A549 (cell line): ENCODE data around the gene ZNF407. TPM values are rescaled to one million over a fixed set of nuclear protein-coding genes. Genes with fewer than 3 reads are reported as not detected.

Experiments used
- ATAC-seq, 2 experiments: fragments of 200-7000 bp in 1 of 2; fragments of >200 bp in 1 of 2; cut with Nextera tagmentation in 1 of 2; cut with Tn5 transposase in 1 of 2; 3 replicates each; pipeline versions ENCODE4 v1.8.0 to v1.9.1; 2018 to 2020; ENCODE audit warnings: mild to moderate bottlenecking in 1 of 2, moderate library complexity in 1 of 2
- CTCF ChIA-PET: fragments of 300-600 bp; sonication (Branson Sonifier 250); formaldehyde crosslinking; extraction: SDS; loops from one replicate; lab custom pipeline; 2021; ENCODE audit warnings: antibody characterized with exemption, inconsistent platforms; lab: Yijun Ruan, JAX
- POLR2A ChIA-PET: fragments of 350-600 bp; formaldehyde crosslinking; extraction: SDS; loops from one replicate; lab custom pipeline; 2021; ENCODE audit warnings: antibody characterized with exemption, inconsistent platforms; lab: Yijun Ruan, JAX
- DNase-seq, 2 experiments: peaks; one replicate each; pipeline versions ENCODE4 v3.0.0 to v3.0.0-alpha.2; 2011 to 2016; ENCODE audit warnings: low read depth in 1 of 2, low spot score in 1 of 2
- FAIRE-seq: peaks from 2 replicates; lab custom pipeline; 2011; peaks lifted over from hg19 to GRCh38; lab: Jason Lieb, UNC
- H3K27ac ChIP-seq, 2 experiments: fragments of >200 bp; sonication (Bioruptor Twin); formaldehyde crosslinking; 3 replicates each; pipeline ENCODE4 v1.5.1; 2016 to 2017
- H3K4me1 ChIP-seq: fragments of >200 bp; sonication (Bioruptor Twin); formaldehyde crosslinking; 3 replicates; pipeline ENCODE4 v1.6.1; 2016
- H3K4me2 ChIP-seq: fragments of >200 bp; sonication (Bioruptor Twin); formaldehyde crosslinking; 3 replicates; pipeline ENCODE4 v1.6.1; 2016
- H3K4me3 ChIP-seq: fragments of >200 bp; sonication (Bioruptor Twin); formaldehyde crosslinking; 3 replicates; pipeline ENCODE4 v1.5.1; 2016
- H3K9me3 ChIP-seq: fragments of >200 bp; sonication (Bioruptor Twin); formaldehyde crosslinking; 3 replicates; pipeline ENCODE4 v1.6.1; 2016
- BHLHE40 ChIP-seq: IDR thresholded peaks from 2 replicates; pipeline ENCODE4 v1.6.1; 2012; ENCODE audit warnings: low read depth, low read length, inconsistent platforms
- CEBPB ChIP-seq, 2 experiments: fragments of >200 bp in 1 of 2; sonication (Bioruptor Twin) in 1 of 2; formaldehyde crosslinking in 1 of 2; IDR thresholded peaks; 2 replicates each; pipeline ENCODE4 v1.6.1; 2012 to 2016
- CHD2 ChIP-seq: fragments of 150-350 bp; IDR thresholded peaks from 2 replicates; pipeline ENCODE4 v1.6.1; 2014; ENCODE audit warnings: low read length; ENCODE audit not compliant: partially characterized antibody
- CTCF ChIP-seq: fragments of >200 bp; sonication (Bioruptor Twin); formaldehyde crosslinking; IDR thresholded peaks from 3 replicates; pipeline ENCODE4 v1.5.1; 2016
- EP300 ChIP-seq, 2 experiments: fragments of >200 bp; sonication (Bioruptor Twin); formaldehyde crosslinking; IDR thresholded peaks; 2 replicates in 1 of 2; 3 replicates in 1 of 2; pipeline ENCODE4 v1.6.1; 2016 to 2017
- FOSB ChIP-seq: fragments of 250-450 bp; sonication (Bioruptor Pico); IDR thresholded peaks from 2 replicates; pipeline ENCODE4 v1.5.0; 2020; ENCODE audit warnings: mild to moderate bottlenecking, moderate library complexity
- FOSL2 ChIP-seq, 2 experiments: fragments of 450-650 bp in 1 of 2; fragments of >200 bp in 1 of 2; sonication (Bioruptor Twin) in 1 of 2; formaldehyde crosslinking; IDR thresholded peaks; 2 replicates each; pipeline versions ENCODE4 v1.5.0 to v1.6.1; 2016 to 2020; ENCODE audit warnings: mild to moderate bottlenecking in 1 of 2, moderate library complexity in 1 of 2
- FOXS1 ChIP-seq: fragments of 250-450 bp; sonication (Bioruptor Pico); IDR thresholded peaks from 2 replicates; pipeline ENCODE4 v1.5.0; 2020; ENCODE audit warnings: mild to moderate bottlenecking, moderate library complexity
- HDAC2 ChIP-seq: fragments of 200-600 bp; sonication (generic); IDR thresholded peaks from 2 replicates; pipeline ENCODE4 v1.6.1; 2016
- HEYL ChIP-seq: fragments of 250-450 bp; sonication (Bioruptor Pico); IDR thresholded peaks from 2 replicates; pipeline ENCODE4 v1.8.0; 2021; ENCODE audit warnings: mild to moderate bottlenecking, moderate library complexity
- HMGXB4 ChIP-seq: fragments of 250-450 bp; sonication (Bioruptor Pico); IDR thresholded peaks from 2 replicates; pipeline ENCODE4 v1.5.0; 2021; ENCODE audit warnings: mild to moderate bottlenecking, moderate library complexity, borderline replicate concordance
- HOXA7 ChIP-seq: fragments of 250-450 bp; sonication (Bioruptor Pico); IDR thresholded peaks from 2 replicates; pipeline ENCODE4 v1.5.0; 2020; ENCODE audit warnings: mild to moderate bottlenecking, moderate library complexity
- HOXB5 ChIP-seq: fragments of 250-450 bp; sonication (Bioruptor Pico); IDR thresholded peaks from 2 replicates; pipeline ENCODE4 v1.5.0; 2020; ENCODE audit warnings: mild to moderate bottlenecking, moderate library complexity
- JUNB ChIP-seq: fragments of >200 bp; sonication (Bioruptor Twin); formaldehyde crosslinking; IDR thresholded peaks from 2 replicates; pipeline ENCODE4 v1.6.1; 2016
- KDM5A ChIP-seq: fragments of 200-600 bp; sonication (generic); IDR thresholded peaks from 2 replicates; pipeline ENCODE4 v1.6.1; 2016; ENCODE audit warnings: antibody characterized with exemption, mild to moderate bottlenecking
- MAFK ChIP-seq: fragments of 450-650 bp; IDR thresholded peaks from 2 replicates; pipeline ENCODE4 v1.6.1; 2014; ENCODE audit not compliant: partially characterized antibody
- MAZ ChIP-seq: fragments of 150-350 bp; IDR thresholded peaks from 2 replicates; pipeline ENCODE4 v1.6.1; 2014; ENCODE audit warnings: antibody characterized with exemption, low read depth, low read length, borderline replicate concordance
- PBX3 ChIP-seq: IDR thresholded peaks from 2 replicates; pipeline ENCODE4 v1.6.1; 2012
- PHF8 ChIP-seq: fragments of 200-600 bp; sonication (generic); IDR thresholded peaks from 2 replicates; pipeline ENCODE4 v1.6.1; 2016; ENCODE audit warnings: low read depth, mild to moderate bottlenecking, antibody characterized with exemption, moderate library complexity, borderline replicate concordance
- POLR2AphosphoS2 ChIP-seq: conservative IDR thresholded peaks from 2 replicates; pipeline ENCODE4 v1.6.1; 2012; ENCODE audit warnings: low read length, improper control_type of control experiment, inconsistent platforms
- RAD21 ChIP-seq, 2 experiments: fragments of >200 bp in 1 of 2; sonication (Bioruptor Twin) in 1 of 2; formaldehyde crosslinking in 1 of 2; IDR thresholded peaks in 1 of 2; conservative IDR thresholded peaks in 1 of 2; 2 replicates in 1 of 2; 3 replicates in 1 of 2; pipeline ENCODE4 v1.6.1; 2012 to 2018; ENCODE audit warnings: inconsistent platforms in 1 of 2
- RARB ChIP-seq: fragments of 250-450 bp; sonication (Bioruptor Pico); IDR thresholded peaks from 2 replicates; pipeline ENCODE4 v1.8.0; 2021; ENCODE audit warnings: mild to moderate bottlenecking, moderate library complexity
- SREBF2 ChIP-seq: fragments of 450-650 bp; IDR thresholded peaks from 2 replicates; pipeline ENCODE4 v1.6.1; 2014; ENCODE audit warnings: mild to moderate bottlenecking, moderate library complexity
- TP53 ChIP-seq: fragments of 250-450 bp; sonication (Bioruptor Pico); IDR thresholded peaks from 2 replicates; pipeline ENCODE4 v1.5.0; 2021; ENCODE audit warnings: mild to moderate bottlenecking, moderate library complexity
- USF2 ChIP-seq: fragments of 450-650 bp; IDR thresholded peaks from 2 replicates; pipeline ENCODE4 v1.6.1; 2014; ENCODE audit warnings: antibody characterized with exemption
- ZFP36 ChIP-seq: fragments of 450-650 bp; IDR thresholded peaks from 2 replicates; pipeline ENCODE4 v1.6.1; 2014; ENCODE audit warnings: borderline replicate concordance; ENCODE audit not compliant: partially characterized antibody
- ZNF302 ChIP-seq: fragments of 250-450 bp; sonication (Bioruptor Pico); IDR thresholded peaks from 2 replicates; pipeline ENCODE4 v1.9.0; 2021; ENCODE audit warnings: inconsistent platforms, mild to moderate bottlenecking, moderate library complexity
- ZSCAN20 ChIP-seq: fragments of 250-450 bp; sonication (Bioruptor Pico); IDR thresholded peaks from 2 replicates; pipeline ENCODE4 v1.8.0; 2022; ENCODE audit warnings: mild to moderate bottlenecking, moderate library complexity
- WGBS: methylation state at CpG from one replicate; pipeline ENCODE4 v1.1.6; 2017; ENCODE audit errors: missing lambda C conversion rate; 5-methylcytosine and 5-hydroxymethylcytosine counted together
- polyA plus RNA-seq, 4 experiments: library from polyadenylated mRNA; depleted of rRNA in 3 of 4; stranded (reverse); fragments of >200 nt; fragmentation: RNase III in 1 of 4; extraction: RNeasy Plus Mini Kit Qiagen cat#74134 plus additional on column Dnase treatment in 1 of 4; gene quantifications; 2 replicates in 3 of 4; 3 replicates in 1 of 4; pipeline ENCODE4 v1.2.3, GENCODE V29; 2011 to 2017

Gene ZNF407
- polyA plus RNA-seq, 2 of the 4 experiments (the other 2 are of a cell fraction) = 2.5 to 3.0 TPM

DNA sequence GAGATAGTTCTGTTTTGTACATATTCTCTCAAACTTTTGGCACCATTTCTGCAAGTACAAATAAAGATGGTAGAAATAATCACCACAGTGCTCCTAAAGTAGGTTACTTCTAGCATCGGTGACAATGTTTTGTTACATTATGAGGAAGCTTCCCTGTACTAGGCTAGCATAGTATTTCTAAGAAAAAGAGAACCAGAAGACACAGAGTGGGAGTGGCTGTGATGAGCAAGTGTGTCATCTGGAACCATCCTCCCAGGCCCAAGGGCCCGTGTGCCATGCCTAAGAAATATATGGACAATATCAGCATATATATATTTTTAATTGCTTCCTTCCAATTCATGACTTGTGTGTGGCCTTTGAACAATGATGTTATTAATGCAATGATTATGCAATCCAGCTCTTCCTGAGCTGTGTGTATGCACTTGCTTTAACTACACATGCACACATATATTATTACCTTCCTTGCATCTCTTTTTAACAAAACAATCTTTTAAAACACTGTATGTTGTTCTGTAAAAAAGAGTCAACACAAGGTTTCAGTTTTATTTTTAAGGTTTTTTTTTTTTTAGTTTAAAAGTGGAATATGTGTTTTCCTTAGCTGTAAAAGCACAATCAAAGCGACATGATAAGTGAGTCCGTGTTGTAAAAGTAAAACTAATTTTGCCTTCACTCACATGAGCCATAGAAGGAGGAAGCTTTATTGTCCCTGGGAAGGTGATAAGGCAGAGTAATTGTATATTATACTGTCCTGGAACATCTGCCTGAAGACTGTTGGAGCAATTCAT lies 303.9 kb downstream of the ZNF407 start:
- Histone ChIP-seq H3K9me3 (no peaks in the 10 kb centered on the region), H3K4me3 (no peak overlapping the region), H3K4me1 (peaks cover 18% of the 10 kb centered on the region), H3K27ac (no peak overlapping the region), H3K4me2 (no peak overlapping the region)
- no peak for TF ChIP-seq RAD21 (conservative IDR thresholded peaks at IDR 0.05 in 1 of 2, IDR thresholded peaks at IDR 0.05 in 1 of 2)
- TF ChIP-seq CEBPB (IDR thresholded peaks at IDR 0.05) = 0 out of 4 replicates have a peak, but pooled peaks of 1 of the 2 experiments have one; percentile 21
- ATAC-seq (no peak), DNase-seq (no peak), FAIRE-seq (no peak)
- ChIA-PET CTCF (interaction anchor here (0.7 kb wide), 1 partner anchor 87 kb away, joined by 3 read pairs; no protein-coding TSS in a partner anchor), POLR2A (no interaction called here)
- WGBS = 85% methylated on average over 4 of the region's 4 CpGs

DNA sequence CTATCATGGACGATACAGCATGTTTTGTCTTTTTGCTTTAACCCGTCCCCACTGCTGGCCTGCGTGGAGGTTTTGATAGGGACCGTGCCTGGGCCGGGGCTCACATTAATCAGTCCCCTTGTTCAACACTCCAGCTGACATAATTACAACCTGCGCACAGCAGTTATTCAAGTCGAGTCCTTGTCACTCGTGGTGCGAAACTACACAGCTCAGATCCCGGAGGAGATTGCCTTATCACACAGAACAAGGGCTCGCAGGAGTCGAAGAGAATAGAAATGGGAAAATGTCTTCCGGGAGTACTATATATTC lies 304.4 kb downstream of the ZNF407 start:
- Histone ChIP-seq H3K4me1 (peaks cover 18% of the 10 kb centered on the region), H3K4me3 (no peak overlapping the region), H3K27ac (no peak overlapping the region), H3K4me2 (no peak overlapping the region), H3K9me3 (no peaks in the 10 kb centered on the region)
- no peak for FAIRE-seq
- CTCF ChIA-PET = interaction anchor here (0.7 kb wide), 1 partner anchor 87 kb away, joined by 3 read pairs; no protein-coding TSS in a partner anchor
- DNase-seq = no peak
- TF ChIP-seq ZNF302 (no peak), FOXS1 (CRISPR knock-in tag) (no peak), ZSCAN20 (no peak), BHLHE40 (no peak), FOSB (CRISPR knock-in tag) (no peak), USF2 (no peak), FOSL2 (IDR thresholded peaks at IDR 0.05) (no peak), FOSL2 (CRISPR knock-in tag; IDR thresholded peaks at IDR 0.05) (no peak), KDM5A (no peak), HOXB5 (CRISPR knock-in tag) (no peak), MAFK (no peak), TP53 (CRISPR knock-in tag) (no peak), RAD21 (conservative IDR thresholded peaks at IDR 0.05 in 1 of 2, IDR thresholded peaks at IDR 0.05 in 1 of 2) (no peak), HMGXB4 (CRISPR knock-in tag) (no peak), PHF8 (no peak), ZFP36 (no peak), SREBF2 (no peak), HOXA7 (no peak), MAZ (no peak), EP300 (IDR thresholded peaks at IDR 0.05) (no peak)
- WGBS = 96% methylated on average over 13 of the region's 13 CpGs
- no peak for ATAC-seq
- POLR2A ChIA-PET = no interaction called here

GRCh38 chr18:74905247-74905646 lies 307.6 kb downstream of the ZNF407 start:
- no peak overlapping the region for H3K27ac ChIP-seq
- POLR2A ChIA-PET = no interaction called here
- ATAC-seq (no peak), DNase-seq (no peak), FAIRE-seq (no peak)
- no peaks in the 10 kb centered on the region for H3K4me1 ChIP-seq
- H3K4me2 ChIP-seq = no peak overlapping the region
- H3K9me3 ChIP-seq = no peaks in the 10 kb centered on the region
- CTCF ChIA-PET = no interaction called here
- 79% methylated on average over 9 of the region's 15 CpGs for WGBS
- H3K4me3 ChIP-seq = no peak overlapping the region
- TF ChIP-seq MAFK = no peak
- no peak for TF ChIP-seq BHLHE40
- no peak for TF ChIP-seq HDAC2
- TF ChIP-seq PBX3 = no peak
- TF ChIP-seq RARB (CRISPR knock-in tag) = no peak
- no peak for TF ChIP-seq CHD2
- no peak for TF ChIP-seq FOSL2 (IDR thresholded peaks at IDR 0.05)
- TF ChIP-seq FOSL2 (CRISPR knock-in tag; IDR thresholded peaks at IDR 0.05) = no peak
- TF ChIP-seq CTCF = no peak
- TF ChIP-seq KDM5A = no peak
- TF ChIP-seq POLR2AphosphoS2 = no peak
- no peak for TF ChIP-seq HOXB5 (CRISPR knock-in tag)
- TF ChIP-seq JUNB = no peak
- no peak for TF ChIP-seq HEYL (CRISPR knock-in tag)
- TF ChIP-seq FOSB (CRISPR knock-in tag) = no peak
- TF ChIP-seq ZNF302 = no peak
